GM19025 (cell line): ENCODE results near the gene ZP1.

Experiments
- ATAC-seq: cut with Tn5 transposase; IDR thresholded peaks from one replicate; pipeline ENCODE4 v1.9.1; 2021; ENCODE audit warnings: mild to moderate bottlenecking, low read depth, moderate library complexity; ENCODE audit not compliant: unreplicated experiment

ZP1 gene

GRCh38 chr11:60844045-60844869, 23.1 kb upstream of the ZP1 start:
- no peak for ATAC-seq

- ATAC-seq = no peak
These were observed 22.5 kb upstream of the ZP1 start for GRCh38 chr11:60844870-60845221.

GRCh38 chr11:60845338-60845737, 22.0 kb upstream of the ZP1 start:
- ATAC-seq = no peak

- ATAC-seq = no peak
These were observed 20.1 kb upstream of the ZP1 start for GRCh38 chr11:60847281-60847680.

GRCh38 chr11:60847896-60848295, 19.4 kb upstream of the ZP1 start:
- no peak for ATAC-seq

GRCh38 chr11:60848714-60849151, 18.6 kb upstream of the ZP1 start:
- ATAC-seq = no peak

- no peak for ATAC-seq
These were observed 17.5 kb upstream of the ZP1 start for GRCh38 chr11:60849641-60850520.

- ATAC-seq = no peak
These were observed 15.8 kb upstream of the ZP1 start for GRCh38 chr11:60851327-60852104.

- no peak for ATAC-seq
These were observed 15.0 kb upstream of the ZP1 start for GRCh38 chr11:60852117-60852981.

- ATAC-seq = no peak
These were observed 14.1 kb upstream of the ZP1 start for GRCh38 chr11:60852982-60853950.

GRCh38 chr11:60854140-60854846, 13.0 kb upstream of the ZP1 start:
- no peak for ATAC-seq

GRCh38 chr11:60854847-60855725, 12.3 kb upstream of the ZP1 start:
- no peak for ATAC-seq

GRCh38 chr11:60855726-60856633, 11.4 kb upstream of the ZP1 start, which contains the start of gene PTGDR2:
TSS of gene PTGDR2 (minus strand) at chr11:60855950. CDS start at chr11:60853722, 2,228 bp downstream.
- no peak for ATAC-seq

- no peak for ATAC-seq
These were observed 9.7 kb upstream of the ZP1 start for GRCh38 chr11:60857378-60858232.

GRCh38 chr11:60858236-60858635, 9.1 kb upstream of the ZP1 start:
- ATAC-seq = no peak
